ENCODE data around the gene CSTPP1.

Gene CSTPP1

GRCh38 chr11:47165253-47165840 is 228.8 kb downstream of the CSTPP1 start:
- DNase-seq, result no peak

GRCh38 chr11:47166368-47166767 is 229.8 kb downstream of the CSTPP1 start:
- no peak for DNase-seq

GRCh38 chr11:47171061-47171838 is 234.7 kb downstream of the CSTPP1 start:
- DNase-seq, result no peak

- no peak for DNase-seq
These were observed 235.3 kb downstream of the CSTPP1 start for GRCh38 chr11:47171856-47172255.

GRCh38 chr11:47172740-47173336 is 236.3 kb downstream of the CSTPP1 start:
- no peak for DNase-seq

- DNase-seq, result no peak
These were observed 239.3 kb downstream of the CSTPP1 start for GRCh38 chr11:47175746-47176327.

- peak; percentile 96 for DNase-seq
These were observed 240.0 kb downstream of the CSTPP1 start, which contains the start of gene ARFGAP2 for GRCh38 chr11:47176328-47177228. TSS of gene ARFGAP2 (minus strand) at chr11:47176879. CDS start at chr11:47176853, 26 bp downstream.

- DNase-seq, result peak; percentile 92
These were observed 240.8 kb downstream of the CSTPP1 start for GRCh38 chr11:47177229-47177845.

GRCh38 chr11:47177846-47178245 is 241.3 kb downstream of the CSTPP1 start:
- DNase-seq, result no peak

- DNase-seq, result no peak
These were observed 241.8 kb downstream of the CSTPP1 start for GRCh38 chr11:47178316-47178715.

- DNase-seq, result no peak
These were observed 242.4 kb downstream of the CSTPP1 start for GRCh38 chr11:47178737-47179654.

- peak; percentile 33 for DNase-seq
These were observed 243.1 kb downstream of the CSTPP1 start for GRCh38 chr11:47179655-47179991.

GRCh38 chr11:47180006-47180787 is 243.6 kb downstream of the CSTPP1 start:
- DNase-seq, result no peak

- no peak for DNase-seq
These were observed 244.7 kb downstream of the CSTPP1 start for GRCh38 chr11:47181271-47181670.

GRCh38 chr11:47182380-47182779 is 245.8 kb downstream of the CSTPP1 start:
- DNase-seq, result no peak

- no peak for DNase-seq
These were observed 246.7 kb downstream of the CSTPP1 start for GRCh38 chr11:47183031-47183856.

GRCh38 chr11:47183969-47184368 is 247.4 kb downstream of the CSTPP1 start:
- no peak for DNase-seq

GRCh38 chr11:47184711-47185304 is 248.2 kb downstream of the CSTPP1 start:
- no peak for DNase-seq
